Esophagus (tissue), 2 donors: ENCODE measurements around the gene NRTN. TPM values are rescaled to one million over a fixed set of nuclear protein-coding genes. Genes with fewer than 3 reads are reported as not detected.

ENCODE experiments used
- H3K27ac ChIP-seq, 2 donors: one replicate each; pipeline ENCODE4 v1.5.1; 2013; ENCODE audit warnings: low read depth in 2 of 2, mild to moderate bottlenecking in 2 of 2, inconsistent platforms in 1 of 2, low read length in 1 of 2, moderate library complexity in 1 of 2
- H3K27me3 ChIP-seq, 2 donors: one replicate each; pipeline ENCODE4 v1.6.1; 2013; ENCODE audit warnings: low read length in 2 of 2, control low read depth in 1 of 2, mild to moderate bottlenecking in 1 of 2; ENCODE audit not compliant: insufficient read depth in 2 of 2, control insufficient read depth in 1 of 2
- H3K36me3 ChIP-seq, 2 donors: one replicate each; pipeline ENCODE4 v1.6.1; 2013; ENCODE audit warnings: low read length in 1 of 2; ENCODE audit not compliant: control insufficient read depth in 2 of 2, insufficient read depth in 2 of 2
- H3K4me1 ChIP-seq, 2 donors: one replicate each; pipeline ENCODE4 v1.6.1; 2013; ENCODE audit warnings: low read length in 1 of 2; ENCODE audit not compliant: control insufficient read depth in 2 of 2, insufficient read depth in 2 of 2
- H3K4me3 ChIP-seq, 2 donors: one replicate each; pipeline ENCODE4 v1.5.1; 2013; ENCODE audit warnings: low read length in 2 of 2, mild to moderate bottlenecking in 2 of 2, low read depth in 1 of 2, moderate library complexity in 1 of 2
- H3K9me3 ChIP-seq, 2 donors: one replicate each; pipeline ENCODE4 v1.6.1; 2013; ENCODE audit warnings: mild to moderate bottlenecking in 2 of 2, low read depth in 1 of 2, low read length in 1 of 2, moderate library complexity in 1 of 2; ENCODE audit not compliant: control insufficient read depth in 2 of 2, insufficient read depth in 1 of 2
- WGBS, 2 donors: extraction: QIAGEN DNeasy Blood & Tissue Kit; methylation state at CpG; one replicate each; pipeline ENCODE4 v1.1.7; 2013; 5-methylcytosine and 5-hydroxymethylcytosine counted together
- polyA plus RNA-seq, 2 donors: library from polyadenylated mRNA; stranded (reverse); fragments of 200-250 nt; gene quantifications; one replicate each; pipeline ENCODE4 v1.2.3, GENCODE V29; 2013
- donor health status: healthy with polysubstance abuse.
- donor health status: Bipolar disorder and iron deficiency.

NRTN gene
- polyA plus RNA-seq, 2 donors: 2.2 to 2.8 TPM

DNA sequence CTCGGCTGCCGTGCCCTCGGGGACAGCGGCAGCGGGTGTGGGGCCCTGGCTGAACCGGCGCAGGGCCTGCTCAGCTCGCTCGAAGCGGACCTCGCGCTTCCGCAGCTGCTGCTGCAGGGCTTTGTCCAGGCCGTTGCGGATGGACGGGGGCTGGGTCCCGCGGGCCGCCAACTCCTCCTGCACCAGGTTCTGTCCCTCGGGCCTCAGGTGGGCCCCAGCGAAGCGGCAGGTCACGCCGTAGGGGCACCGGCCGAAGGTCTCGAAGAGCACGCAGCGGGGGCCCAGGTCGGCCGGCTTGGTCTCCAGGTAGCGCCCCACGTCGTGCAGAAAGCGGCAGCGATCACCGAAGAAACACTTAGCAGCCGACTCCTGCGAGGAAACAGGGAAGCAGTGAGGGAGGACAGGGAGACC lies 15.5 kb upstream of the NRTN start:
- peak overlapping the region; percentile 15 to 100 for H3K27ac ChIP-seq
- no peaks in the 10 kb centered on the region for H3K9me3 ChIP-seq
- WGBS, 2 donors: 81 to 90% methylated on average over 39 of the region's 39 CpGs
- H3K4me1 ChIP-seq: peaks cover 0 to 9% of the 10 kb centered on the region in 2 donors
- H3K36me3 ChIP-seq: peaks cover 18 to 43% of the 10 kb centered on the region in 2 donors
- H3K27me3 ChIP-seq: no peaks in the 10 kb centered on the region
- H3K4me3 ChIP-seq: peak overlapping the region in 1 of 2 donors; percentile 78

GRCh38 chr19:5789886-5790558 lies 14.8 kb upstream of the NRTN start:
- Histone ChIP-seq H3K27ac (peak overlapping the region; percentile 84 to 100), H3K4me1 (peaks cover 0 to 9% of the 10 kb centered on the region in 2 donors), H3K4me3 (peak overlapping the region; percentile 78 to 80), H3K27me3 (no peaks in the 10 kb centered on the region), H3K36me3 (peaks cover 15 to 38% of the 10 kb centered on the region in 2 donors), H3K9me3 (no peaks in the 10 kb centered on the region)
- 49 to 60% methylated on average over 26 of the region's 26 CpGs for WGBS, 2 donors

DNA sequence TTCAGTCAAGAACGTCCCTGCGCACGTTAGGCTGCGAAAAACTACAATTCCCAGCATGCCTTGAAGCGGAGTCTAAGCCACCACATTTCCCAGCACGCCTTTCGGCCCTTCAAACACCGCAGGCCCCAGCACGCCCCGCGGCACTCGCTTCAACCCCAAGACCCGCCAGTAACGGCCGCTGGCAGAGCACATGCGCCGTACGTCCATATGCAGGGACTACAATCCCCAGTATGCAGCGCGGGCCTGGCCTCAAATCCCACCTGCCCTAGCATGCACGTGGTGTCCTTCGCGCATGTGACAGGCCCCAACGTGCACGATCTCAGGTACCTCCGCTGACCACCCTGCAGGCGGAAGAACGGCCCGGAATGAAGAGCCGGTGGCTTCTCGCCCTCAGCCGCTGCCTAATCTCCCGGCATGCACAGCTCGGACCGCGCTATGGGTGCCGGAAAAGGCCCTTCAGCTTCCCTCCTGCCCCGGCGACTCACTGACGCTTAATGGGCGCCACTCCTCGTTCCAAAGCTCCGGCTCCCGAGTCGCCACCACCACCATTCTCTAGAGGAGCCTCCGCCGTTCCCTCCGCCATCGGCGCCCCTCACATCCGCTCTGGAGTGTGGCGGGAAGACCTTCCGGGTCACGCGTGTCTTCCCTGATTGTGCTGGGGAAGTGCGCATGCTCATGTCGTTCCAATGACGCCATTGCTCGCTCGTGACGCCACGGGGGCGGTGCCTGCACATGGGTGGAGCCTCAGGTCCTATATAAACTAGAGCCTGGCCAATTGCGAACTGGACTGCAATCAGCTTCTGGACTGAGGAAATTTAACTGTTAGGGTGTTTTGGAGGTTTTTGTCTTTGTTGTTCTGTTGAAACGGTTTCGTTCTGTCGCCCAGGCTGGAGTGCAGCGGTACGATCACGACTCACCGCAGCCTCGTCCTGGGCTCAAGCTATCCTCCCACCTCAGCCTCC lies 14.0 kb upstream of the NRTN start, which contains the start of gene DUS3L:
DUS3L (minus strand) TSS at position 605 of the 962 bp plus-strand sequence; CDS start at position 583, 22 bp downstream.
- Histone ChIP-seq H3K9me3 (no peaks in the 10 kb centered on the region), H3K36me3 (peaks cover 8 to 30% of the 10 kb centered on the region in 2 donors), H3K4me3 (peak within 1 kb of the TSS; percentile 78 to 80), H3K27ac (peak within 1 kb of the TSS; percentile 94 to 100), H3K4me1 (peaks cover 0 to 9% of the 10 kb centered on the region in 2 donors), H3K27me3 (no peaks in the 10 kb centered on the region)
- 11% methylated on average over 71 to 72 of the region's 72 CpGs for WGBS, 2 donors

DNA sequence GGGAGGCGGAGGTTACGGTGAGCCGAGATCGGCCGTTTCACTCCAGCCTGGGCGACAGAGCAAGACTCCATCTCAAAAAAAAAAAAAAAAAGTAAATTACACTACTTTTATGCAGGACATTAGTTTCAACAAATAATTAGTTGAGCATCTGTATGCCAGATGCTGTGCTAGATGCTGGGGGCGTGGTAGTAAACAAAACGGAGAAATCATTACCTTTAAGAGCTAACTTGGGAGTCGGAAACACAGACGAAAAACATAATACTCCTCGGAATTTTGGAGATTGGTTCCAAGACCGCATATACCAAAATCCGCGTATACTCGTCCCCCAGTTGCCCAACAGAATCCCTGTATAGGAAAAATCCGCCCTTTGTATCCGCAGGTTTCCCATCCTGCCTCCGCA lies 12.6 kb upstream of the NRTN start:
- peaks cover 0 to 9% of the 10 kb centered on the region in 2 donors for H3K4me1 ChIP-seq
- no peak overlapping the region for H3K27ac ChIP-seq
- WGBS, 2 donors: 91 to 92% methylated on average over 18 of the region's 18 CpGs
- H3K4me3 ChIP-seq: no peak overlapping the region
- no peaks in the 10 kb centered on the region for H3K27me3 ChIP-seq
- H3K36me3 ChIP-seq: peaks cover 8 to 16% of the 10 kb centered on the region in 2 donors
- no peaks in the 10 kb centered on the region for H3K9me3 ChIP-seq

GRCh38 chr19:5793188-5793587 lies 11.7 kb upstream of the NRTN start:
- Histone ChIP-seq H3K36me3 (peaks cover 1 to 7% of the 10 kb centered on the region in 2 donors), H3K27ac (no peak overlapping the region), H3K4me1 (peaks cover 0 to 9% of the 10 kb centered on the region in 2 donors), H3K9me3 (no peaks in the 10 kb centered on the region), H3K27me3 (no peaks in the 10 kb centered on the region), H3K4me3 (no peak overlapping the region)
- WGBS, 2 donors: 85 to 95% methylated on average over 3 of the region's 3 CpGs

DNA sequence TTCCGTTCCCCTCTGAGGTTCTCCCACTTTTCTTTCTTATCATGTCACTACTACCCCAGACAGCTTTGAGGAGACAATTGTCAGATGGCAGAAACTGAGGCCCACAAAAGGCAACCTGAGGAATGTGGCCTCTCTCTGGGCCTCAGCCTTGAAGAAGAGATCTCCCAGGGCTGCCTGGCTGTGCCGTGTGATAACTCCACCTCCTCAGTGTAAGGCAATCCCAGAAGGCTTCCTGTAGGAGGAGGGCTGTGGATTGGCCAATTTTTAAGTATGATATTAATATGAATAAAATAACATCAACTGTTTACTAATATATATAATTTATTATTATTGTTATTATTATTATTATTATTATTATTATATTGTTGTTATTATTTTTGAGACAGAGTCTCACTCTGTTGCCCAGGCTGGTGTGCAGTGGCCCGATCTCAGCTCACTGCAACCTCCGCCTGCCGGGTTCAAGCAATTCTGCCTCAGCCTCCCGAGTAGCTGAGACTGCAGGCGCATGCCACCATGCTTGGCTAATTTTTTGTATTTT lies 9.4 kb upstream of the NRTN start:
- Histone ChIP-seq H3K27ac (no peak overlapping the region), H3K36me3 (no peaks in the 10 kb centered on the region), H3K9me3 (no peaks in the 10 kb centered on the region), H3K27me3 (no peaks in the 10 kb centered on the region), H3K4me3 (no peak overlapping the region), H3K4me1 (no peaks in the 10 kb centered on the region)
- 88 to 91% methylated on average over 7 of the region's 7 CpGs for WGBS, 2 donors

DNA sequence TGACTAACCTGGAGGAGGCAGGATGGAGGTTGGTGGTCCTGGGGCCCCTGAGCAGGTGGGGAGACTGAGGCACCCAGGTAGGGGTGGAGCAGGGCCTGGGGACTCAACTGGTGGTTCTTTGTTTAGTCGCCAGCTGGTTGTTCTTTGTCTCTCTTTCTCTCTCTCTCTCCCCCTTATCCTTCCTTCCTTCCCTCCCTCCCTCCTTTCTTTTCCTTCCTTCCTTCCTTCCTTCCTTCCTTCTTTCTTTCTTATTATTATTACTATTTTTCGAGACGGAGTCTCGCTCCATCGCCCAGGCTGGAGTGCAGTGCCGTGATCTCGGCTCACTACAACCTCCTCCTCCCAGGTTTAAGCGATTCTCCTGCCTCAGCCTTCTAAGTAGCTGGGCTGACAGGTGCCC lies 6.6 kb upstream of the NRTN start:
- Histone ChIP-seq H3K36me3 (no peaks in the 10 kb centered on the region), H3K9me3 (no peaks in the 10 kb centered on the region), H3K4me1 (peaks cover 4% of the 10 kb centered on the region in 2 donors), H3K27me3 (no peaks in the 10 kb centered on the region), H3K4me3 (no peak overlapping the region), H3K27ac (no peak overlapping the region)
- 86 to 91% methylated on average over 8 of the region's 8 CpGs for WGBS, 2 donors

- Histone ChIP-seq H3K4me1 (peaks cover 4 to 8% of the 10 kb centered on the region in 2 donors), H3K27me3 (no peaks in the 10 kb centered on the region), H3K9me3 (no peaks in the 10 kb centered on the region), H3K36me3 (no peaks in the 10 kb centered on the region), H3K27ac (no peak overlapping the region), H3K4me3 (no peak overlapping the region)
- 58 to 68% methylated on average over 37 of the region's 37 CpGs for WGBS, 2 donors
These were observed 5.3 kb upstream of the NRTN start for GRCh38 chr19:5799247-5800241.
